Liver (tissue), 9 donors: Measurements from ENCODE around the gene JMJD1C. TPM values are rescaled to one million over a fixed set of nuclear protein-coding genes. Genes with fewer than 3 reads are reported as not detected.

Experiments
- DNase-seq: peaks from one replicate; pipeline ENCODE4 v3.0.0-alpha.2; 2017; ENCODE audit warnings: low spot score
- H3K27ac ChIP-seq, 2 donors: one replicate each; pipeline ENCODE4 v1.7.0; 2013; ENCODE audit warnings: inconsistent platforms in 2 of 2, low read length in 2 of 2, control low read depth in 1 of 2, low read depth in 1 of 2, mild to moderate bottlenecking in 1 of 2
- H3K27me3 ChIP-seq, 4 donors: one replicate each; pipeline versions ENCODE4 v1.6.1 to v1.7.0; 2013; ENCODE audit warnings: low read length in 3 of 4, inconsistent platforms in 1 of 4, mild to moderate bottlenecking in 1 of 4, moderate library complexity in 1 of 4; ENCODE audit not compliant: control insufficient read depth in 4 of 4, insufficient read depth in 4 of 4
- H3K36me3 ChIP-seq, 4 donors: one replicate each; pipeline versions ENCODE4 v1.6.1 to v1.7.0; 2013; ENCODE audit warnings: low read length in 3 of 4, mild to moderate bottlenecking in 3 of 4, low read depth in 1 of 4, moderate library complexity in 1 of 4; ENCODE audit not compliant: control insufficient read depth in 4 of 4, insufficient read depth in 3 of 4
- H3K4me1 ChIP-seq, 4 donors: one replicate each; pipeline versions ENCODE4 v1.6.1 to v1.7.0; 2013; ENCODE audit warnings: low read length in 3 of 4, mild to moderate bottlenecking in 3 of 4, moderate library complexity in 1 of 4; ENCODE audit not compliant: control insufficient read depth in 4 of 4, insufficient read depth in 4 of 4
- H3K4me3 ChIP-seq, 3 donors: one replicate each; pipeline versions ENCODE4 v1.6.1 to v1.7.0; 2013; ENCODE audit warnings: low read length in 3 of 3, control low read depth in 1 of 3, low read depth in 1 of 3, mild to moderate bottlenecking in 1 of 3
- H3K9ac ChIP-seq, 2 donors: one replicate each; pipeline ENCODE4 v1.7.0; 2013; ENCODE audit warnings: low read length in 2 of 2, mild to moderate bottlenecking in 2 of 2, moderate library complexity in 2 of 2, control low read depth in 1 of 2, low read depth in 1 of 2
- H3K9me3 ChIP-seq, 4 donors: one replicate each; pipeline versions ENCODE4 v1.6.1 to v1.7.0; 2013; ENCODE audit warnings: low read length in 3 of 4; ENCODE audit not compliant: control insufficient read depth in 4 of 4
- EGR1 ChIP-seq, 2 donors: IDR thresholded peaks; 2 replicates each; pipeline ENCODE4 v1.6.1; 2016 to 2018; ENCODE audit warnings: antibody characterized with exemption in 2 of 2, low read depth in 2 of 2
- FOXA1 ChIP-seq: IDR thresholded peaks from 2 replicates; pipeline ENCODE4 v1.6.1; 2016; ENCODE audit warnings: antibody characterized with exemption
- GABPA ChIP-seq, 2 donors: IDR thresholded peaks in 1 of 2; conservative IDR thresholded peaks in 1 of 2; 2 replicates each; pipeline ENCODE4 v1.6.1; 2016; ENCODE audit warnings: antibody characterized with exemption in 2 of 2, mild to moderate bottlenecking in 1 of 2, moderate library complexity in 1 of 2
- HNF4A ChIP-seq, 2 donors: conservative IDR thresholded peaks; 2 replicates each; pipeline ENCODE4 v1.6.1; 2016; ENCODE audit warnings: antibody characterized with exemption in 2 of 2, mild to moderate bottlenecking in 2 of 2
- HNF4G ChIP-seq: IDR thresholded peaks from 2 replicates; pipeline ENCODE4 v1.6.1; 2016; ENCODE audit warnings: antibody characterized with exemption
- JUND ChIP-seq, 2 donors: IDR thresholded peaks; 2 replicates each; pipeline ENCODE4 v1.6.1; 2016; ENCODE audit warnings: antibody characterized with exemption in 2 of 2
- NR2F2 ChIP-seq: IDR thresholded peaks from 2 replicates; pipeline ENCODE4 v1.6.1; 2016; ENCODE audit warnings: antibody characterized with exemption
- RAD21 ChIP-seq, 2 donors: IDR thresholded peaks; 2 replicates each; pipeline ENCODE4 v1.6.1; 2016; ENCODE audit warnings: antibody characterized with exemption in 2 of 2, mild to moderate bottlenecking in 2 of 2
- RXRA ChIP-seq, 2 donors: IDR thresholded peaks; 2 replicates each; pipeline ENCODE4 v1.6.1; 2017 to 2018; ENCODE audit warnings: antibody characterized with exemption in 2 of 2, mild to moderate bottlenecking in 1 of 2
- SP1 ChIP-seq: IDR thresholded peaks from 2 replicates; pipeline ENCODE4 v1.6.1; 2018; ENCODE audit warnings: antibody characterized with exemption, mild to moderate bottlenecking
- TAF1 ChIP-seq: conservative IDR thresholded peaks from 2 replicates; pipeline ENCODE4 v1.6.1; 2016; ENCODE audit warnings: antibody characterized with exemption, mild to moderate bottlenecking
- WGBS: extraction: QIAGEN DNeasy Blood & Tissue Kit; methylation state at CpG from one replicate; pipeline ENCODE4 v1.1.7; 2013; 5-methylcytosine and 5-hydroxymethylcytosine counted together
- polyA plus RNA-seq, 2 donors: library from polyadenylated mRNA; stranded (reverse) in 1 of 2; unstranded in 1 of 2; fragments of 200-250 nt in 1 of 2; fragments of >200 nt in 1 of 2; fragmentation: Nextera tagmentation in 1 of 2; extraction: Ambion mirVana in 1 of 2; gene quantifications; one replicate each; pipeline versions ENCODE4 v1.2.1 to v1.2.3, GENCODE V29; 2013 to 2015
- total RNA-seq, 2 donors: library from RNA; depleted of rRNA; stranded (reverse); fragments of >200 nt; gene quantifications; one replicate each; pipeline ENCODE4 v1.2.3, GENCODE V29; 2014
- TF ChIP-seq, protein P1 (sequence below): IDR thresholded peaks from 2 replicates; pipeline ENCODE4 v1.6.1; 2016; ENCODE audit warnings: antibody characterized with exemption, mild to moderate bottlenecking
- TF ChIP-seq, protein P2 (sequence below): IDR thresholded peaks from 2 replicates; pipeline ENCODE4 v1.6.1; 2016; ENCODE audit warnings: antibody characterized with exemption
- TF ChIP-seq, protein P3 (sequence below): IDR thresholded peaks from 2 replicates; pipeline ENCODE4 v1.6.1; 2016; ENCODE audit warnings: antibody characterized with exemption
- donor health status: healthy.
- donor health status: healthy.
- donor health status: healthy.
- donor health status: healthy.
- donor health status: healthy.

JMJD1C gene
- total and polyA plus RNA-seq, 4 donors = 11.0 to 93.1 (median 56.0) TPM

DNA sequence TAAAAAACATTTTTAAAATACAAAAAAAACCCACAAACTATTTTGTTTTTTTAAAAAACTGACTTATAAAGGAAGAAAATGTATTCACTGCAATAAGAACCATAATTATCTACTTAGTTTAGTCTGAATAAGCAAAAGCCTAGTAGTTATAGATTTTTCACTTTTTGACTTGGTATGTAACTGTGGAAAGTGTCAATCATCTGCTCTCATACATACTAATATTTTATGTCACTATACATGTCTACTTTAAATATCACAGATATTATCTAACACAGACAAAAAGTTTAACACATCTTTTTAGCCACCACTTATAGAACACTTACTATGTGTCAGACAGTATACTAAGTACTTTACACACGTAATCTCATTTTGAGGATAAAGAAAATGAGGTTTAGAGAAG is 3.2 kb upstream of the JMJD1C start:
- H3K9ac ChIP-seq = no peak overlapping the region
- TF ChIP-seq GABPA (IDR thresholded peaks at IDR 0.05 in 1 of 2, conservative IDR thresholded peaks at IDR 0.05 in 1 of 2) (no peak), NR2F2 (no peak), HNF4G (no peak), EGR1 (IDR thresholded peaks at IDR 0.05; ENCODE audit: low read depth in 2 of 2) (no peak), RAD21 (IDR thresholded peaks at IDR 0.05) (no peak), FOXA1 (no peak)
- TF ChIP-seq, protein P1, sequence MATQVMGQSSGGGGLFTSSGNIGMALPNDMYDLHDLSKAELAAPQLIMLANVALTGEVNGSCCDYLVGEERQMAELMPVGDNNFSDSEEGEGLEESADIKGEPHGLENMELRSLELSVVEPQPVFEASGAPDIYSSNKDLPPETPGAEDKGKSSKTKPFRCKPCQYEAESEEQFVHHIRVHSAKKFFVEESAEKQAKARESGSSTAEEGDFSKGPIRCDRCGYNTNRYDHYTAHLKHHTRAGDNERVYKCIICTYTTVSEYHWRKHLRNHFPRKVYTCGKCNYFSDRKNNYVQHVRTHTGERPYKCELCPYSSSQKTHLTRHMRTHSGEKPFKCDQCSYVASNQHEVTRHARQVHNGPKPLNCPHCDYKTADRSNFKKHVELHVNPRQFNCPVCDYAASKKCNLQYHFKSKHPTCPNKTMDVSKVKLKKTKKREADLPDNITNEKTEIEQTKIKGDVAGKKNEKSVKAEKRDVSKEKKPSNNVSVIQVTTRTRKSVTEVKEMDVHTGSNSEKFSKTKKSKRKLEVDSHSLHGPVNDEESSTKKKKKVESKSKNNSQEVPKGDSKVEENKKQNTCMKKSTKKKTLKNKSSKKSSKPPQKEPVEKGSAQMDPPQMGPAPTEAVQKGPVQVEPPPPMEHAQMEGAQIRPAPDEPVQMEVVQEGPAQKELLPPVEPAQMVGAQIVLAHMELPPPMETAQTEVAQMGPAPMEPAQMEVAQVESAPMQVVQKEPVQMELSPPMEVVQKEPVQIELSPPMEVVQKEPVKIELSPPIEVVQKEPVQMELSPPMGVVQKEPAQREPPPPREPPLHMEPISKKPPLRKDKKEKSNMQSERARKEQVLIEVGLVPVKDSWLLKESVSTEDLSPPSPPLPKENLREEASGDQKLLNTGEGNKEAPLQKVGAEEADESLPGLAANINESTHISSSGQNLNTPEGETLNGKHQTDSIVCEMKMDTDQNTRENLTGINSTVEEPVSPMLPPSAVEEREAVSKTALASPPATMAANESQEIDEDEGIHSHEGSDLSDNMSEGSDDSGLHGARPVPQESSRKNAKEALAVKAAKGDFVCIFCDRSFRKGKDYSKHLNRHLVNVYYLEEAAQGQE = no peak
- TF ChIP-seq, protein P2, sequence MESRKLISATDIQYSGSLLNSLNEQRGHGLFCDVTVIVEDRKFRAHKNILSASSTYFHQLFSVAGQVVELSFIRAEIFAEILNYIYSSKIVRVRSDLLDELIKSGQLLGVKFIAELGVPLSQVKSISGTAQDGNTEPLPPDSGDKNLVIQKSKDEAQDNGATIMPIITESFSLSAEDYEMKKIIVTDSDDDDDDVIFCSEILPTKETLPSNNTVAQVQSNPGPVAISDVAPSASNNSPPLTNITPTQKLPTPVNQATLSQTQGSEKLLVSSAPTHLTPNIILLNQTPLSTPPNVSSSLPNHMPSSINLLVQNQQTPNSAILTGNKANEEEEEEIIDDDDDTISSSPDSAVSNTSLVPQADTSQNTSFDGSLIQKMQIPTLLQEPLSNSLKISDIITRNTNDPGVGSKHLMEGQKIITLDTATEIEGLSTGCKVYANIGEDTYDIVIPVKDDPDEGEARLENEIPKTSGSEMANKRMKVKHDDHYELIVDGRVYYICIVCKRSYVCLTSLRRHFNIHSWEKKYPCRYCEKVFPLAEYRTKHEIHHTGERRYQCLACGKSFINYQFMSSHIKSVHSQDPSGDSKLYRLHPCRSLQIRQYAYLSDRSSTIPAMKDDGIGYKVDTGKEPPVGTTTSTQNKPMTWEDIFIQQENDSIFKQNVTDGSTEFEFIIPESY = no peak
- TF ChIP-seq, protein P3, sequence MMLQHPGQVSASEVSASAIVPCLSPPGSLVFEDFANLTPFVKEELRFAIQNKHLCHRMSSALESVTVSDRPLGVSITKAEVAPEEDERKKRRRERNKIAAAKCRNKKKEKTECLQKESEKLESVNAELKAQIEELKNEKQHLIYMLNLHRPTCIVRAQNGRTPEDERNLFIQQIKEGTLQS = no peak
- DNase-seq = no peak

DNA sequence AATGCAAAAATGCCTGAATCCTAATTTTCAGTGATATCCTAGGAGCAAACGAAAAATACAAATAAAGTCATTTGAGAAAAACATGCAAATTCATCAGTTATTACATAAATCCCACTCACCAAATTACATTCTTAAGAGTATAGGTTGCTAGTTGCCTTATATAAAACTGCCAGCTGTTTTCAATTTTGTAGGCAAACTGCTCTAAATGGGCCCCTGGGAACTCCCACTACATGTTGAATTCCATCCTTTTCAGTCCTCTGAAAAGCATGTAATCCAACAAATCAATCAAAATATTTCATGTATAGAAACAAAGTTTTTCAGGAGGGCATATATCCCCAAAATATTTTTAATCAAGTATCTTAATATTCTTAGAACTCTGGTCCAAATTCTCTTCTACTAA is 2.1 kb upstream of the JMJD1C start:
- H3K4me3 ChIP-seq = no peak overlapping the region
- H3K4me1 ChIP-seq = peaks cover 1 to 17% (median 7%) of the 10 kb centered on the region in 4 donors
- H3K9ac ChIP-seq = no peak overlapping the region
- no peak overlapping the region for H3K27ac ChIP-seq
- H3K27me3 ChIP-seq = no peaks in the 10 kb centered on the region
- no peaks in the 10 kb centered on the region for H3K9me3 ChIP-seq
- no peaks in the 10 kb centered on the region for H3K36me3 ChIP-seq
- TF ChIP-seq SP1 (no peak), JUND (IDR thresholded peaks at IDR 0.05) (no peak), EGR1 (IDR thresholded peaks at IDR 0.05; ENCODE audit: low read depth in 2 of 2) (no peak), HNF4A (conservative IDR thresholded peaks at IDR 0.05) (no peak), FOXA1 (no peak), TAF1 (no peak), RXRA (IDR thresholded peaks at IDR 0.05) (no peak)
- TF ChIP-seq, protein P2 = no peak
- TF ChIP-seq, protein P3 = no peak
- WGBS = 97% methylated on average over 1 of the region's 1 CpG
- no peak for DNase-seq

More for the DNA sequence above, 3.2 kb upstream of the JMJD1C start:
- H3K27me3 ChIP-seq = no peaks in the 10 kb centered on the region
- 99% methylated on average over 1 of the region's 1 CpG for WGBS
- H3K4me1 ChIP-seq = peaks cover 0 to 17% (median 7%) of the 10 kb centered on the region in 4 donors
- H3K4me3 ChIP-seq = no peak overlapping the region
- no peaks in the 10 kb centered on the region for H3K9me3 ChIP-seq
- no peaks in the 10 kb centered on the region for H3K36me3 ChIP-seq
- no peak overlapping the region for H3K27ac ChIP-seq
